Tibial nerve (tissue), 4 donors: ENCODE data around the gene EFCAB12. TPM values are rescaled to one million over a fixed set of nuclear protein-coding genes. Genes with fewer than 3 reads are reported as not detected.
"Not testable (repeated sequence)": the region's sequence is repeated elsewhere in the genome, so short reads cannot be mapped to it uniquely, and the experiment has no call there.

ENCODE experiments used
- DNase-seq, 2 donors: peaks; one replicate each; pipeline ENCODE4 v3.0.0-alpha.2; 2019; ENCODE audit warnings: low spot score in 2 of 2
- H3K27ac ChIP-seq, 4 donors: fragments of 200-600 bp; sonication (generic) in 3 of 4; one replicate each; pipeline ENCODE4 v1.5.1; 2017 to 2019; ENCODE audit warnings: mild to moderate bottlenecking in 1 of 4
- H3K27me3 ChIP-seq, 2 donors: fragments of 200-600 bp; sonication (generic) in 1 of 2; one replicate each; pipeline versions ENCODE4 v1.5.1 to v1.6.0; 2017 to 2019
- H3K36me3 ChIP-seq, 3 donors: fragments of 200-600 bp; sonication (generic); one replicate each; pipeline ENCODE4 v1.5.1; 2018 to 2019
- H3K4me1 ChIP-seq, 4 donors: fragments of 200-600 bp; sonication (generic) in 3 of 4; one replicate each; pipeline ENCODE4 v1.5.1; 2017 to 2019
- H3K4me3 ChIP-seq, 4 donors: fragments of 200-600 bp; sonication (generic) in 3 of 4; one replicate each; pipeline ENCODE4 v1.5.1; 2017 to 2019; ENCODE audit warnings: mild to moderate bottlenecking in 1 of 4, moderate library complexity in 1 of 4
- H3K9me3 ChIP-seq, 4 donors: fragments of 200-600 bp; sonication (generic) in 3 of 4; one replicate each; pipeline ENCODE4 v1.5.1; 2017 to 2019
- EP300 ChIP-seq, 2 donors: sonication (generic); formaldehyde crosslinking; IDR thresholded peaks; one replicate each; pipeline ENCODE4 v1.6.1; 2017; ENCODE audit warnings: antibody characterized with exemption in 2 of 2, mild to moderate bottlenecking in 1 of 2
- POLR2A ChIP-seq, 2 donors: fragments of 450-650 bp; IDR thresholded peaks; one replicate each; pipeline ENCODE4 v1.6.1; 2017; ENCODE audit warnings: antibody characterized with exemption in 2 of 2, mild to moderate bottlenecking in 2 of 2, moderate library complexity in 2 of 2
- WGBS, 2 donors: methylation state at CpG; one replicate each; pipeline ENCODE4 v1.1.5; 2018; 5-methylcytosine and 5-hydroxymethylcytosine counted together
- total RNA-seq, 4 donors: library from RNA; depleted of rRNA; stranded (reverse); fragments of >200 nt; gene quantifications; one replicate each; pipeline ENCODE4 v1.1.0, GENCODE V29; 2016
- TF ChIP-seq, protein P1 (sequence below), 5 experiments: fragments of 200-600 bp in 3 of 5; fragments of 450-650 bp in 2 of 5; sonication (generic) in 3 of 5; IDR thresholded peaks; one replicate each; pipeline ENCODE4 v1.5.1; 2016 to 2019; ENCODE audit warnings: antibody characterized with exemption in 5 of 5, mild to moderate bottlenecking in 3 of 5, moderate library complexity in 2 of 5

EFCAB12 gene
- total RNA-seq, 4 donors from 2014 or later = 0.22 to 2.2 (median 0.46) TPM

DNA sequence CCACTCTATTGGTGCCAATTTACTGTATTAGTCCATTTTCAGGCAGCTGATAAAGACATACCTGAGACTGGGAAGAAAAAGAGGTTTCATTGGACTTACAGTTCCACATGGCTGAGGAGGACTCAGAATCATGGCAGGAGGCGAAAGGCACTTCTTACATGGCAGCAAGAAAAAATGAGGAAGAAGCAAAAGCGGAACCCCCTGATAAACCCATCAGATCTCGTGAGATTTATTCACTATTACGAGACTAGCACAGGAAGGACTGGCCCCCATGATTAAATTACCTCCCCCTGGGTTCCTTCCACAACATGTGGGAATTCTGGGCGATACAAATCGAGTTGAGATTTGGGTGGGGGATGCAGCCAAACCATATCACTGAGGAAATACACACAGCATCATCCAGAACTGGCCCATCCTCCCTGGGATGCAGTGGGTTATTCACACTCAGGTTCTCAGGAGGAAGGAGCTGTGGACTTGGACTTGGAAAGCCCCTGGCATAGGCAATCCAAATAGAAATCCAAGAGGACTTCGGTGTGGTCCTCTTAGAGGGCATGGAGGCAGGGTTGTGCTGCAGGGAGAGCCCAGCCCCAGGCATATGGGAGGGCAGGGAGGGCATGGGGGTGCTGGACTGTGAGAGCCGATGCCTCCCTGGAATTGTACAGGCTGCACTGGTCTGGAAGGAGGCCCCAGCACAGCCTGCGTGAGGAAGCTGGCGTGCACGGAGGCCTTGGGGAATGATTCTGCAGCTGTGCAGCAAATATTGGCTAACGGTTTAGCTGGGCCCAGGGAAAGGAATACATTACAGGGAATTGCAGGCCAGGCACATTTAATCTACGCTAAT lies 62.9 kb downstream of the EFCAB12 start:
- Histone ChIP-seq H3K9me3 (no peaks in the 10 kb centered on the region), H3K27me3 (no peaks in the 10 kb centered on the region), H3K4me3 (no peak overlapping the region), H3K4me1 (peaks cover 0 to 12% (median 0%) of the 10 kb centered on the region in 4 donors), H3K36me3 (no peaks in the 10 kb centered on the region), H3K27ac (no peak overlapping the region)
- no peak for DNase-seq
- WGBS, 2 donors = 68 to 69% methylated on average over 13 of the region's 13 CpGs
- TF ChIP-seq POLR2A (IDR thresholded peaks at IDR 0.05) = no peak
- TF ChIP-seq EP300 (IDR thresholded peaks at IDR 0.05) = no peak
- TF ChIP-seq, protein P1, sequence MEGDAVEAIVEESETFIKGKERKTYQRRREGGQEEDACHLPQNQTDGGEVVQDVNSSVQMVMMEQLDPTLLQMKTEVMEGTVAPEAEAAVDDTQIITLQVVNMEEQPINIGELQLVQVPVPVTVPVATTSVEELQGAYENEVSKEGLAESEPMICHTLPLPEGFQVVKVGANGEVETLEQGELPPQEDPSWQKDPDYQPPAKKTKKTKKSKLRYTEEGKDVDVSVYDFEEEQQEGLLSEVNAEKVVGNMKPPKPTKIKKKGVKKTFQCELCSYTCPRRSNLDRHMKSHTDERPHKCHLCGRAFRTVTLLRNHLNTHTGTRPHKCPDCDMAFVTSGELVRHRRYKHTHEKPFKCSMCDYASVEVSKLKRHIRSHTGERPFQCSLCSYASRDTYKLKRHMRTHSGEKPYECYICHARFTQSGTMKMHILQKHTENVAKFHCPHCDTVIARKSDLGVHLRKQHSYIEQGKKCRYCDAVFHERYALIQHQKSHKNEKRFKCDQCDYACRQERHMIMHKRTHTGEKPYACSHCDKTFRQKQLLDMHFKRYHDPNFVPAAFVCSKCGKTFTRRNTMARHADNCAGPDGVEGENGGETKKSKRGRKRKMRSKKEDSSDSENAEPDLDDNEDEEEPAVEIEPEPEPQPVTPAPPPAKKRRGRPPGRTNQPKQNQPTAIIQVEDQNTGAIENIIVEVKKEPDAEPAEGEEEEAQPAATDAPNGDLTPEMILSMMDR (IDR thresholded peaks at IDR 0.05) = no peak

DNA sequence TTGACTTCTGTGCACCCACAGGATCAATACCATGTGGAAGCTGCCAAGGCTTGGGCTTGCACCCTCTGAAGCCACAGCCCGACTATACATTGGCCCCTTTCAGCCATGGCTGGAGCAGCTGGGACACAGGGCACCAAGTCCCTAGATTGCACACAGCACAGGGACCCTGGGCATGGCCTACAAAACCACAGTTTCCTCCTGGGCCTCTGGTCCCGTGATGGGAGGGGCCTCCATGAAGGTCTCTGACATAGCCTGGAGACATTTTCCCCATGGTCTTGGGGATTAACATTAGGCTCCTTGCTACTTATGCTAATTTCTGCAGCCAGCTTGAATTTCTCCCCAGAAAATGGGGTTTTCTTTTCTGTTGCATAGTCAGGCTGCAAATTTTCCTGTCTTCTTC lies 63.6 kb downstream of the EFCAB12 start:
- not testable (repeated sequence) for DNase-seq, H3K9me3 ChIP-seq, H3K27me3 ChIP-seq, H3K36me3 ChIP-seq, H3K27ac ChIP-seq, H3K4me3 ChIP-seq
- WGBS, 2 donors = 62 to 67% methylated on average over 2 of the region's 2 CpGs
- H3K4me1 ChIP-seq = peaks cover 0 to 12% (median 0%) of the 10 kb centered on the region in 4 donors

DNA sequence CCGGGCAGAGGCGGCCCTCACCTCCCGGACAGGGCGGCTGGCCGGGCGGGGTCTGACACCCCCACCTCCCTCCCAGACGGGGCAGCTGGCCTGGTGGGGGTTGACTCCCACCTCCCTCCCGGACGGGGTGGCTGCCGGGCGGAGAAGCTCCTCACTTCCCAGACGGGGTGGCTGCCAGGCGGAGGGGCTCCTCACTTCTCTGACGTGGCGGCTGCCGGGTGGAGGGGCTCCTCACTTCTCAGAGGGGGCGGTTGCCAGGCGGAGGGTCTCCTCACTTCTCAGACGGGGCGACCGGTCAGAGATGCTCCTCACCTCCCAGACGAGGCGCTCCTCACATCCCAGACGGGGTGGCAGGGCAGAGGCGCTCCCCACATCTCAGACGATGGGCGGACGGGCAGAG lies 65.1 kb downstream of the EFCAB12 start:
- not testable (repeated sequence) for H3K36me3 ChIP-seq, H3K27me3 ChIP-seq, H3K27ac ChIP-seq, DNase-seq, H3K4me3 ChIP-seq, H3K9me3 ChIP-seq
- 93 to 98% methylated on average over 11 to 12 of the region's 28 CpGs for WGBS, 2 donors
- H3K4me1 ChIP-seq = peaks cover 0 to 12% (median 0%) of the 10 kb centered on the region in 4 donors

DNA sequence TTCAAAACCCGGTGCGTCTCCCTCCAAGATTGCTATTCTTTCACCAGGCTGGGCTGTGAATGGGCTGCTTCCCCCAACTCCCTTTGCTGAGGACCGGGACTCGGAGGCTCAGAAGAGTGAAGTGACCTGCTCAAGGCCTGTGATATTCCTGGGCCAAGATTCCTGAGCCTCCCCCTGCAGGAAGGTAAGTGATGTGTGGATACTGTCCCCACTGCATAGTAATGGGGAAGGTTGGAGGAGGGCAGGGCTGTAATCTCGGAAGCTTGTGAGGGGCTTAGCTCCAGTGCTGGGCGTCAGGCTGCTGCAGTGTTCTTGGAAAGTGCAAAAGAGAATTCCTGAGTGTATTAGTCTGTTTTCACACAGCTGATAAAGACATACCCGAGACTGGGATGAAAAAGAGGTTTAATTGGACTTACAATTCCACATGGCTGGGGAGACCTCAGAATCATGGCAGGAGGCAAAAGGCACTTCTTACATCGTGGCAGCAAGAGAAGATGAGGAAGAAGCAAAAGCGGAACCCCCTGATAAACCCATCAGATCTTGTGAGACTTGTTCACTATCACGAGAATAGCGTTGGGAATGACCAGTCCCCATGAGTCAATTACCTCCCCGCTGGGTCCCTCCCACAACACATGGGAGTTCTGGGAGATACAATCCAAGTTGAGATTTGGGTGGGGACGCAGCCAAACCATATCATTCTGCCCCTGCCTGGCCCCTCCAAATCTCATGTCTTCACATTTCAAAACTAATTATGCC lies 67.6 kb downstream of the EFCAB12 start:
- no peak overlapping the region for H3K4me3 ChIP-seq
- DNase-seq = no peak
- no peaks in the 10 kb centered on the region for H3K9me3 ChIP-seq
- H3K27me3 ChIP-seq = no peaks in the 10 kb centered on the region
- no peak for TF ChIP-seq EP300 (IDR thresholded peaks at IDR 0.05)
- no peak for TF ChIP-seq POLR2A (IDR thresholded peaks at IDR 0.05)
- TF ChIP-seq, protein P1 (IDR thresholded peaks at IDR 0.05) = no peak
- 78 to 81% methylated on average over 13 of the region's 13 CpGs for WGBS, 2 donors
- no peaks in the 10 kb centered on the region for H3K36me3 ChIP-seq
- H3K4me1 ChIP-seq = peaks cover 0 to 6% (median 0%) of the 10 kb centered on the region in 4 donors
- H3K27ac ChIP-seq = no peak overlapping the region

DNA sequence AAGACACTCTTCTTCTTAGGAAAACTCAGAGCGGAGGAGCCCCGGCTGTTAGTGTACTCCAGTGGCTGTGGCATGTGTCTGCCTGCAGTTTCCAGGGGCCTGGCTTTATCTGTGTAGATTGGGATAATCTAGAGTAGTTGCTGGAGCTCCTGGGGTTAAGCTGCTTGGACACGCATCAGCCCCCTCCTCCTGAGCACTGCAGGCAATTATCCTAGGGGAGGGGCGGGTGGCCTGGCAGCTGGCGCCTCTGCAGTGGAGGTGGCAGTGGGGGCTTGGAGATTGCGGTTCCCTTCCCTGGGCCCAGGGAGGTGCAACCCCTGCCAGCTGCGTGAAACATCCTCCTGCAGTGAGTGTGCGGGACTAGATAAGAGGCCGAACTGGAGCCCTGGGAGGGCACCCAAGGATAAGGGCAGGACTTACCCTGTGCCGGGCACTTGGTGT lies 68.2 kb downstream of the EFCAB12 start:
- H3K36me3 ChIP-seq = no peaks in the 10 kb centered on the region
- 69 to 73% methylated on average over 8 of the region's 10 CpGs for WGBS, 2 donors
- no peaks in the 10 kb centered on the region for H3K4me1 ChIP-seq

More for the DNA sequence above, 68.2 kb downstream of the EFCAB12 start:
- Histone ChIP-seq H3K9me3 (no peaks in the 10 kb centered on the region), H3K4me3 (no peak overlapping the region), H3K27ac (no peak overlapping the region), H3K27me3 (no peaks in the 10 kb centered on the region)
- TF ChIP-seq, protein P1 (IDR thresholded peaks at IDR 0.05) = no peak
- TF ChIP-seq POLR2A (IDR thresholded peaks at IDR 0.05) (no peak), EP300 (IDR thresholded peaks at IDR 0.05) (no peak)
- DNase-seq = no peak
